ENCODE results near the gene SPATA16.

The SPATA16 gene

GRCh38 chr3:173003956-173004355 lies 137.1 kb downstream of the SPATA16 start:
- H3K4me1 Mint-ChIP-seq (ENCODE audit: low read depth) = no peaks in the 10 kb centered on the region
- H3K27me3 Mint-ChIP-seq = no peaks in the 10 kb centered on the region
- H3K27ac Mint-ChIP-seq = no peak overlapping the region
- no peaks in the 10 kb centered on the region for H3K36me3 Mint-ChIP-seq (ENCODE audit: low read depth)
- no peak overlapping the region for H3K4me3 Mint-ChIP-seq
- H3K9me3 Mint-ChIP-seq = peaks cover 3% of the 10 kb centered on the region

- no peaks in the 10 kb centered on the region for H3K36me3 Mint-ChIP-seq (ENCODE audit: low read depth)
- H3K27ac Mint-ChIP-seq = no peak overlapping the region
- H3K4me1 Mint-ChIP-seq (ENCODE audit: low read depth) = no peaks in the 10 kb centered on the region
- H3K27me3 Mint-ChIP-seq = no peaks in the 10 kb centered on the region
- peaks cover 3% of the 10 kb centered on the region for H3K9me3 Mint-ChIP-seq
- no peak overlapping the region for H3K4me3 Mint-ChIP-seq
Measured at GRCh38 chr3:173003471-173003870, 137.6 kb downstream of the SPATA16 start.

GRCh38 chr3:173001622-173002021 lies 139.4 kb downstream of the SPATA16 start:
- Mint-ChIP-seq H3K9me3 (peaks cover 3% of the 10 kb centered on the region), H3K27ac (no peak overlapping the region), H3K4me3 (no peak overlapping the region), H3K4me1 (ENCODE audit: low read depth) (no peaks in the 10 kb centered on the region), H3K27me3 (no peaks in the 10 kb centered on the region), H3K36me3 (ENCODE audit: low read depth) (no peaks in the 10 kb centered on the region)

- Mint-ChIP-seq H3K27me3 (no peaks in the 10 kb centered on the region), H3K4me1 (ENCODE audit: low read depth) (no peaks in the 10 kb centered on the region), H3K9me3 (peaks cover 3% of the 10 kb centered on the region), H3K4me3 (no peak overlapping the region), H3K27ac (no peak overlapping the region), H3K36me3 (ENCODE audit: low read depth) (no peaks in the 10 kb centered on the region)
Measured at GRCh38 chr3:173000553-173000952, 140.5 kb downstream of the SPATA16 start.

GRCh38 chr3:172993412-172993811 lies 147.6 kb downstream of the SPATA16 start:
- H3K4me3 Mint-ChIP-seq = no peak overlapping the region
- no peaks in the 10 kb centered on the region for H3K4me1 Mint-ChIP-seq (ENCODE audit: low read depth)
- no peaks in the 10 kb centered on the region for H3K27me3 Mint-ChIP-seq

GRCh38 chr3:172991424-172991996 lies 149.5 kb downstream of the SPATA16 start:
- Mint-ChIP-seq H3K27ac (no peak overlapping the region), H3K4me3 (no peak overlapping the region), H3K4me1 (ENCODE audit: low read depth) (no peaks in the 10 kb centered on the region), H3K36me3 (ENCODE audit: low read depth) (no peaks in the 10 kb centered on the region), H3K9me3 (no peaks in the 10 kb centered on the region), H3K27me3 (no peaks in the 10 kb centered on the region)

More at GRCh38 chr3:172993412-172993811, 147.6 kb downstream of the SPATA16 start:
- Mint-ChIP-seq H3K9me3 (no peaks in the 10 kb centered on the region), H3K27ac (no peak overlapping the region), H3K36me3 (ENCODE audit: low read depth) (no peaks in the 10 kb centered on the region)

- H3K27me3 Mint-ChIP-seq = no peaks in the 10 kb centered on the region
- H3K36me3 Mint-ChIP-seq (ENCODE audit: low read depth) = no peaks in the 10 kb centered on the region
- no peak overlapping the region for H3K27ac Mint-ChIP-seq
- no peaks in the 10 kb centered on the region for H3K9me3 Mint-ChIP-seq
- H3K4me1 Mint-ChIP-seq (ENCODE audit: low read depth) = no peaks in the 10 kb centered on the region
- no peak overlapping the region for H3K4me3 Mint-ChIP-seq
Measured at GRCh38 chr3:172989373-172989772, 151.7 kb downstream of the SPATA16 start.

- Mint-ChIP-seq H3K36me3 (ENCODE audit: low read depth) (no peaks in the 10 kb centered on the region), H3K27ac (no peak overlapping the region), H3K4me3 (no peak overlapping the region), H3K4me1 (ENCODE audit: low read depth) (no peaks in the 10 kb centered on the region), H3K9me3 (no peaks in the 10 kb centered on the region), H3K27me3 (no peaks in the 10 kb centered on the region)
Measured at GRCh38 chr3:172987273-172987672, 153.8 kb downstream of the SPATA16 start.

- Mint-ChIP-seq H3K4me1 (ENCODE audit: low read depth) (no peaks in the 10 kb centered on the region), H3K27ac (no peak overlapping the region)
Measured at GRCh38 chr3:172984914-172985313, 156.1 kb downstream of the SPATA16 start.

GRCh38 chr3:172982736-172983364 lies 158.2 kb downstream of the SPATA16 start:
- no peaks in the 10 kb centered on the region for H3K9me3 Mint-ChIP-seq
- no peaks in the 10 kb centered on the region for H3K36me3 Mint-ChIP-seq (ENCODE audit: low read depth)
- H3K4me1 Mint-ChIP-seq (ENCODE audit: low read depth) = no peaks in the 10 kb centered on the region
- H3K27me3 Mint-ChIP-seq = no peaks in the 10 kb centered on the region
- no peak overlapping the region for H3K27ac Mint-ChIP-seq
- no peak overlapping the region for H3K4me3 Mint-ChIP-seq

More at GRCh38 chr3:172984914-172985313, 156.1 kb downstream of the SPATA16 start:
- Mint-ChIP-seq H3K9me3 (no peaks in the 10 kb centered on the region), H3K4me3 (no peak overlapping the region), H3K27me3 (no peaks in the 10 kb centered on the region), H3K36me3 (ENCODE audit: low read depth) (no peaks in the 10 kb centered on the region)

GRCh38 chr3:172981407-172981983 lies 159.5 kb downstream of the SPATA16 start:
- Mint-ChIP-seq H3K4me1 (ENCODE audit: low read depth) (no peaks in the 10 kb centered on the region), H3K27ac (no peak overlapping the region), H3K27me3 (no peaks in the 10 kb centered on the region), H3K4me3 (no peak overlapping the region), H3K9me3 (no peaks in the 10 kb centered on the region), H3K36me3 (ENCODE audit: low read depth) (no peaks in the 10 kb centered on the region)

- H3K27ac Mint-ChIP-seq = no peak overlapping the region
- H3K9me3 Mint-ChIP-seq = no peaks in the 10 kb centered on the region
- no peaks in the 10 kb centered on the region for H3K27me3 Mint-ChIP-seq
- H3K36me3 Mint-ChIP-seq (ENCODE audit: low read depth) = no peaks in the 10 kb centered on the region
- H3K4me3 Mint-ChIP-seq = no peak overlapping the region
- H3K4me1 Mint-ChIP-seq (ENCODE audit: low read depth) = no peaks in the 10 kb centered on the region
Measured at GRCh38 chr3:172980849-172981248, 160.2 kb downstream of the SPATA16 start.

- Mint-ChIP-seq H3K27me3 (no peaks in the 10 kb centered on the region), H3K27ac (no peak overlapping the region), H3K36me3 (ENCODE audit: low read depth) (no peaks in the 10 kb centered on the region), H3K4me3 (no peak overlapping the region), H3K4me1 (ENCODE audit: low read depth) (no peaks in the 10 kb centered on the region), H3K9me3 (no peaks in the 10 kb centered on the region)
Measured at GRCh38 chr3:172977696-172978095, 163.3 kb downstream of the SPATA16 start.

GRCh38 chr3:172974969-172975368 lies 166.1 kb downstream of the SPATA16 start:
- Mint-ChIP-seq H3K9me3 (no peaks in the 10 kb centered on the region), H3K4me1 (ENCODE audit: low read depth) (no peaks in the 10 kb centered on the region), H3K27me3 (no peaks in the 10 kb centered on the region), H3K36me3 (ENCODE audit: low read depth) (no peaks in the 10 kb centered on the region), H3K27ac (no peak overlapping the region), H3K4me3 (no peak overlapping the region)

GRCh38 chr3:172973799-172974198 lies 167.2 kb downstream of the SPATA16 start:
- no peaks in the 10 kb centered on the region for H3K27me3 Mint-ChIP-seq
- H3K4me3 Mint-ChIP-seq = no peak overlapping the region
- no peaks in the 10 kb centered on the region for H3K36me3 Mint-ChIP-seq (ENCODE audit: low read depth)
- no peak overlapping the region for H3K27ac Mint-ChIP-seq
- no peaks in the 10 kb centered on the region for H3K9me3 Mint-ChIP-seq
- H3K4me1 Mint-ChIP-seq (ENCODE audit: low read depth) = no peaks in the 10 kb centered on the region

- Mint-ChIP-seq H3K27ac (no peak overlapping the region), H3K36me3 (ENCODE audit: low read depth) (no peaks in the 10 kb centered on the region), H3K27me3 (no peaks in the 10 kb centered on the region), H3K4me3 (no peak overlapping the region), H3K4me1 (ENCODE audit: low read depth) (no peaks in the 10 kb centered on the region), H3K9me3 (no peaks in the 10 kb centered on the region)
Measured at GRCh38 chr3:172972717-172973116, 168.3 kb downstream of the SPATA16 start.

All from stimulated activated naive CD8-positive, alpha-beta T cell treated with anti-CD3 and anti-CD28 coated beads, Interleukin-15, Interleukin-2, amounts not matched to agents 100 ng/mL and 50 ng/mL, for 24 hours (primary cell).